ENCODE measurements around the gene ACP2. TPM values are rescaled to one million over a fixed set of nuclear protein-coding genes. Genes with fewer than 3 reads are reported as not detected.
A peak's percentile ranks its signal among the peaks of the same experiment; 100 is the strongest.

ACP2 gene
- total and polyA plus RNA-seq, 10 of the 15 experiments (the other 5 are each of a cell fraction or from before 2014, with no cell fraction given): 0.98 to 11.7 (median 7.4) TPM

DNA sequence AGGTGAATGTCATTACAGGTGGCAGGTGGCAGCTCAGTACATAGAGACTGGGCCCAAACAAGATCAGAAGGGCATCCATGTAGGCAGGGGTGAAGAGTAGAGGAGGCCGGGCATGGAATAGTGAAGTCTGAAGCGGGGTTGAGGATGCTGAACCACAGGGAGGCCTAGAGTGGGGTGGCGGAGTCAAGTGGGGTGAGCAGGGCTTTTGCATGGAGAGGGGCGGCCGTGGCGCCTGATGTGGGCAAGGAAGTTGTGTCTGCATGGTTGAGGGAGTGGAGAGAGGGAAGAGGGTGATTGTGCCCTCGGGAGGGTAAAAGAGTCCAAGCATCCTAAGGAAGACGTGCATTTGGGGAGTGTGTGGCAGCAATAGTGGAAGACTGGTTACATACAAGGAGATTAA, 19.5 kb downstream of the ACP2 start:
- no peaks in the 10 kb centered on the region for H3K9me3 ChIP-seq (replicated peaks; ENCODE audit: control insufficient read depth, insufficient read depth, low read length)
- H3K36me3 ChIP-seq (ENCODE audit: control insufficient read depth in 2 of 2, insufficient read depth in 2 of 2, low read length in 1 of 2): peaks cover 1 to 13% of the 10 kb centered on the region in 2 experiments; a peak in 3 of 4 replicates
- in situ Hi-C loops (cut with MboI): no loop called here
- intact Hi-C loops (cut with micrococcal nuclease; ENCODE audit: unreplicated experiment): no loop called here
- no TSS peak for BruUV-seq (replicated peaks)
- SMC1A ChIA-PET (ENCODE audit: uncharacterized antibody, unreplicated experiment): interaction anchor here (1.3 kb wide), 1 partner anchor 14 kb away, joined by 4 read pairs; the partner anchor contains the start of gene DDB2
- H3K4me3 ChIP-seq: no peak overlapping the region
- FAIRE-seq (no peak), DNase-seq (ENCODE audit: low read depth, low spot score) (no peak), ATAC-seq (no peak)
- POLR2A ChIA-PET: interaction anchor here (0.7 kb wide), 2 partner anchors 16 to 268 kb away, joined by 3 to 4 read pairs; no protein-coding TSS in a partner anchor
- peaks cover 10% of the 10 kb centered on the region for H3K4me1 ChIP-seq (ENCODE audit: control insufficient read depth, insufficient read depth, low read length)
- no peaks in the 10 kb centered on the region for H3K27me3 ChIP-seq (replicated peaks in 1 of 2; ENCODE audit: control insufficient read depth in 2 of 2, insufficient read depth in 2 of 2, low read length in 1 of 2)
- CTCF ChIA-PET: interaction anchor here (1.1 kb wide), 1 partner anchor 51 kb away, joined by 3 read pairs; no protein-coding TSS in a partner anchor
- H4K20me1 ChIP-seq (ENCODE audit: control insufficient read depth, insufficient read depth): no peaks in the 10 kb centered on the region
- 97% methylated on average over 8 of the region's 8 CpGs for WGBS (ENCODE audit: insufficient coverage, insufficient replicate concordance, low lambda C conversion rate, missing lambda C conversion rate)
- no peak for TF ChIP-seq FOXK2 (IDR thresholded peaks at IDR 0.05)
- no peak for TF ChIP-seq PAX5 (IDR thresholded peaks at IDR 0.05; ENCODE audit: borderline replicate concordance, low read depth, low read length)
- TF ChIP-seq RELA (IDR thresholded peaks at IDR 0.05; ENCODE audit: borderline replicate concordance, partially characterized antibody): no peak
- TF ChIP-seq, protein P1, sequence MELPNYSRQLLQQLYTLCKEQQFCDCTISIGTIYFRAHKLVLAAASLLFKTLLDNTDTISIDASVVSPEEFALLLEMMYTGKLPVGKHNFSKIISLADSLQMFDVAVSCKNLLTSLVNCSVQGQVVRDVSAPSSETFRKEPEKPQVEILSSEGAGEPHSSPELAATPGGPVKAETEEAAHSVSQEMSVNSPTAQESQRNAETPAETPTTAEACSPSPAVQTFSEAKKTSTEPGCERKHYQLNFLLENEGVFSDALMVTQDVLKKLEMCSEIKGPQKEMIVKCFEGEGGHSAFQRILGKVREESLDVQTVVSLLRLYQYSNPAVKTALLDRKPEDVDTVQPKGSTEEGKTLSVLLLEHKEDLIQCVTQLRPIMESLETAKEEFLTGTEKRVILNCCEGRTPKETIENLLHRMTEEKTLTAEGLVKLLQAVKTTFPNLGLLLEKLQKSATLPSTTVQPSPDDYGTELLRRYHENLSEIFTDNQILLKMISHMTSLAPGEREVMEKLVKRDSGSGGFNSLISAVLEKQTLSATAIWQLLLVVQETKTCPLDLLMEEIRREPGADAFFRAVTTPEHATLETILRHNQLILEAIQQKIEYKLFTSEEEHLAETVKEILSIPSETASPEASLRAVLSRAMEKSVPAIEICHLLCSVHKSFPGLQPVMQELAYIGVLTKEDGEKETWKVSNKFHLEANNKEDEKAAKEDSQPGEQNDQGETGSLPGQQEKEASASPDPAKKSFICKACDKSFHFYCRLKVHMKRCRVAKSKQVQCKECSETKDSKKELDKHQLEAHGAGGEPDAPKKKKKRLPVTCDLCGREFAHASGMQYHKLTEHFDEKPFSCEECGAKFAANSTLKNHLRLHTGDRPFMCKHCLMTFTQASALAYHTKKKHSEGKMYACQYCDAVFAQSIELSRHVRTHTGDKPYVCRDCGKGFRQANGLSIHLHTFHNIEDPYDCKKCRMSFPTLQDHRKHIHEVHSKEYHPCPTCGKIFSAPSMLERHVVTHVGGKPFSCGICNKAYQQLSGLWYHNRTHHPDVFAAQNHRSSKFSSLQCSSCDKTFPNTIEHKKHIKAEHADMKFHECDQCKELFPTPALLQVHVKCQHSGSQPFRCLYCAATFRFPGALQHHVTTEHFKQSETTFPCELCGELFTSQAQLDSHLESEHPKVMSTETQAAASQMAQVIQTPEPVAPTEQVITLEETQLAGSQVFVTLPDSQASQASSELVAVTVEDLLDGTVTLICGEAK (IDR thresholded peaks at IDR 0.05; ENCODE audit: borderline replicate concordance): no peak
- TF ChIP-seq ZNF207 (IDR thresholded peaks at IDR 0.05; ENCODE audit: borderline replicate concordance): no peak
- TF ChIP-seq POLR2A (IDR thresholded peaks at IDR 0.05; ENCODE audit: low read depth, low read length): 0 out of 2 replicates have a peak, but pooled peaks have one; percentile 35
- TF ChIP-seq KDM1A (IDR thresholded peaks at IDR 0.05; ENCODE audit: borderline replicate concordance): no peak
- TF ChIP-seq CEBPZ (IDR thresholded peaks at IDR 0.05; ENCODE audit: low read depth, low read length): no peak
- H3K9ac ChIP-seq (ENCODE audit: control insufficient read depth, insufficient read depth, low read length): no peak overlapping the region
- no peak overlapping the region for H3K4me2 ChIP-seq (ENCODE audit: control insufficient read depth, insufficient read depth)
- H3K79me2 ChIP-seq (ENCODE audit: control insufficient read depth, insufficient read depth, low read length): peaks cover 8% of the 10 kb centered on the region
- RAD21 ChIA-PET (ENCODE audit: unreplicated experiment): interaction anchor here (0.6 kb wide), 1 partner anchor 587 kb away, joined by 3 read pairs; no protein-coding TSS in a partner anchor
- no peak overlapping the region for H2AFZ ChIP-seq (ENCODE audit: control insufficient read depth, low read depth, low read length)
- no peak overlapping the region for H3K27ac ChIP-seq (ENCODE audit: control insufficient read depth, insufficient read depth)

Data from GM12878 (cell line).